Liver (tissue), 9 donors: ENCODE results near the gene ZNF722. TPM values are rescaled to one million over a fixed set of nuclear protein-coding genes. Genes with fewer than 3 reads are reported as not detected.

ENCODE experiments used
- DNase-seq: peaks from one replicate; pipeline ENCODE4 v3.0.0-alpha.2; 2017; ENCODE audit warnings: low spot score
- H3K27ac ChIP-seq, 2 donors: one replicate each; pipeline ENCODE4 v1.7.0; 2013; ENCODE audit warnings: inconsistent platforms in 2 of 2, low read length in 2 of 2, control low read depth in 1 of 2, low read depth in 1 of 2, mild to moderate bottlenecking in 1 of 2
- H3K27me3 ChIP-seq, 4 donors: one replicate each; pipeline versions ENCODE4 v1.6.1 to v1.7.0; 2013; ENCODE audit warnings: low read length in 3 of 4, inconsistent platforms in 1 of 4, mild to moderate bottlenecking in 1 of 4, moderate library complexity in 1 of 4; ENCODE audit not compliant: control insufficient read depth in 4 of 4, insufficient read depth in 4 of 4
- H3K36me3 ChIP-seq, 4 donors: one replicate each; pipeline versions ENCODE4 v1.6.1 to v1.7.0; 2013; ENCODE audit warnings: low read length in 3 of 4, mild to moderate bottlenecking in 3 of 4, low read depth in 1 of 4, moderate library complexity in 1 of 4; ENCODE audit not compliant: control insufficient read depth in 4 of 4, insufficient read depth in 3 of 4
- H3K4me1 ChIP-seq, 4 donors: one replicate each; pipeline versions ENCODE4 v1.6.1 to v1.7.0; 2013; ENCODE audit warnings: low read length in 3 of 4, mild to moderate bottlenecking in 3 of 4, moderate library complexity in 1 of 4; ENCODE audit not compliant: control insufficient read depth in 4 of 4, insufficient read depth in 4 of 4
- H3K4me3 ChIP-seq, 3 donors: one replicate each; pipeline versions ENCODE4 v1.6.1 to v1.7.0; 2013; ENCODE audit warnings: low read length in 3 of 3, control low read depth in 1 of 3, low read depth in 1 of 3, mild to moderate bottlenecking in 1 of 3
- H3K9ac ChIP-seq, 2 donors: one replicate each; pipeline ENCODE4 v1.7.0; 2013; ENCODE audit warnings: low read length in 2 of 2, mild to moderate bottlenecking in 2 of 2, moderate library complexity in 2 of 2, control low read depth in 1 of 2, low read depth in 1 of 2
- H3K9me3 ChIP-seq, 4 donors: one replicate each; pipeline versions ENCODE4 v1.6.1 to v1.7.0; 2013; ENCODE audit warnings: low read length in 3 of 4; ENCODE audit not compliant: control insufficient read depth in 4 of 4
- ATF3 ChIP-seq: IDR thresholded peaks from 2 replicates; pipeline ENCODE4 v1.6.1; 2016; ENCODE audit warnings: antibody characterized with exemption
- CTCF ChIP-seq: fragments of 150-350 bp; IDR thresholded peaks from 2 replicates; pipeline ENCODE4 v1.5.1; 2017; ENCODE audit warnings: improper control_type of control experiment, low read depth, low read length; ENCODE audit not compliant: missing input control
- EGR1 ChIP-seq, 2 donors: IDR thresholded peaks; 2 replicates each; pipeline ENCODE4 v1.6.1; 2016 to 2018; ENCODE audit warnings: antibody characterized with exemption in 2 of 2, low read depth in 2 of 2
- FOXA1 ChIP-seq: IDR thresholded peaks from 2 replicates; pipeline ENCODE4 v1.6.1; 2016; ENCODE audit warnings: antibody characterized with exemption
- FOXA2 ChIP-seq: IDR thresholded peaks from 2 replicates; pipeline ENCODE4 v1.6.1; 2016; ENCODE audit warnings: antibody characterized with exemption
- GABPA ChIP-seq, 2 donors: IDR thresholded peaks in 1 of 2; conservative IDR thresholded peaks in 1 of 2; 2 replicates each; pipeline ENCODE4 v1.6.1; 2016; ENCODE audit warnings: antibody characterized with exemption in 2 of 2, mild to moderate bottlenecking in 1 of 2, moderate library complexity in 1 of 2
- HNF4A ChIP-seq, 2 donors: conservative IDR thresholded peaks; 2 replicates each; pipeline ENCODE4 v1.6.1; 2016; ENCODE audit warnings: antibody characterized with exemption in 2 of 2, mild to moderate bottlenecking in 2 of 2
- HNF4G ChIP-seq: IDR thresholded peaks from 2 replicates; pipeline ENCODE4 v1.6.1; 2016; ENCODE audit warnings: antibody characterized with exemption
- MAX ChIP-seq: IDR thresholded peaks from 2 replicates; pipeline ENCODE4 v1.6.1; 2016; ENCODE audit warnings: antibody characterized with exemption
- NR2F2 ChIP-seq: IDR thresholded peaks from 2 replicates; pipeline ENCODE4 v1.6.1; 2016; ENCODE audit warnings: antibody characterized with exemption
- RAD21 ChIP-seq, 2 donors: IDR thresholded peaks; 2 replicates each; pipeline ENCODE4 v1.6.1; 2016; ENCODE audit warnings: antibody characterized with exemption in 2 of 2, mild to moderate bottlenecking in 2 of 2
- REST ChIP-seq: IDR thresholded peaks from 2 replicates; pipeline ENCODE4 v1.6.1; 2016; ENCODE audit warnings: antibody characterized with exemption, mild to moderate bottlenecking
- RXRA ChIP-seq, 2 donors: IDR thresholded peaks; 2 replicates each; pipeline ENCODE4 v1.6.1; 2017 to 2018; ENCODE audit warnings: antibody characterized with exemption in 2 of 2, mild to moderate bottlenecking in 1 of 2
- SP1 ChIP-seq: IDR thresholded peaks from 2 replicates; pipeline ENCODE4 v1.6.1; 2018; ENCODE audit warnings: antibody characterized with exemption, mild to moderate bottlenecking
- TAF1 ChIP-seq: conservative IDR thresholded peaks from 2 replicates; pipeline ENCODE4 v1.6.1; 2016; ENCODE audit warnings: antibody characterized with exemption, mild to moderate bottlenecking
- YY1 ChIP-seq: IDR thresholded peaks from 2 replicates; pipeline ENCODE4 v1.6.1; 2016; ENCODE audit warnings: antibody characterized with exemption, mild to moderate bottlenecking
- ZBTB33 ChIP-seq: IDR thresholded peaks from 2 replicates; pipeline ENCODE4 v1.6.1; 2016; ENCODE audit warnings: antibody characterized with exemption
- WGBS: extraction: QIAGEN DNeasy Blood & Tissue Kit; methylation state at CpG from one replicate; pipeline ENCODE4 v1.1.7; 2013; 5-methylcytosine and 5-hydroxymethylcytosine counted together
- polyA plus RNA-seq, 2 donors: library from polyadenylated mRNA; stranded (reverse) in 1 of 2; unstranded in 1 of 2; fragments of 200-250 nt in 1 of 2; fragments of >200 nt in 1 of 2; fragmentation: Nextera tagmentation in 1 of 2; extraction: Ambion mirVana in 1 of 2; gene quantifications; one replicate each; pipeline versions ENCODE4 v1.2.1 to v1.2.3, GENCODE V29; 2013 to 2015
- total RNA-seq, 2 donors: library from RNA; depleted of rRNA; stranded (reverse); fragments of >200 nt; gene quantifications; one replicate each; pipeline ENCODE4 v1.2.3, GENCODE V29; 2014
- donor health status: healthy.
- donor health status: healthy.
- donor health status: healthy.
- donor health status: healthy.
- donor health status: healthy.

Gene ZNF722
- total and polyA plus RNA-seq, 4 donors: not detected

GRCh38 chr7:64035388-64035787 lies 36.7 kb downstream of the ZNF722 start:
- 75% methylated on average over 3 of the region's 3 CpGs for WGBS
- TF ChIP-seq SP1 (no peak), HNF4A (conservative IDR thresholded peaks at IDR 0.05) (no peak), FOXA1 (no peak), MAX (no peak), RXRA (IDR thresholded peaks at IDR 0.05) (no peak), TAF1 (no peak), ATF3 (no peak), GABPA (IDR thresholded peaks at IDR 0.05 in 1 of 2, conservative IDR thresholded peaks at IDR 0.05 in 1 of 2) (no peak), EGR1 (IDR thresholded peaks at IDR 0.05; ENCODE audit: low read depth in 2 of 2) (no peak), HNF4G (no peak), CTCF (no peak), FOXA2 (no peak), YY1 (no peak)
- H3K9ac ChIP-seq: no peak overlapping the region
- no peak overlapping the region for H3K27ac ChIP-seq
- no peak overlapping the region for H3K4me3 ChIP-seq
- DNase-seq: no peak
- peaks cover 0 to 7% (median 2%) of the 10 kb centered on the region in 4 donors for H3K27me3 ChIP-seq
- no peaks in the 10 kb centered on the region for H3K36me3 ChIP-seq
- peaks cover 14 to 36% (median 21%) of the 10 kb centered on the region in 4 donors for H3K9me3 ChIP-seq
- no peaks in the 10 kb centered on the region for H3K4me1 ChIP-seq

GRCh38 chr7:64037095-64037494 lies 38.4 kb downstream of the ZNF722 start:
- Histone ChIP-seq H3K36me3 (no peaks in the 10 kb centered on the region), H3K4me1 (no peaks in the 10 kb centered on the region), H3K27ac (no peak overlapping the region), H3K27me3 (peaks cover 0 to 7% (median 2%) of the 10 kb centered on the region in 4 donors), H3K9me3 (peaks cover 14 to 38% (median 24%) of the 10 kb centered on the region in 4 donors), H3K4me3 (no peak overlapping the region), H3K9ac (no peak overlapping the region)
- no peak for DNase-seq
- WGBS: 17% methylated on average over 21 of the region's 21 CpGs
- TF ChIP-seq MAX: no peak
- no peak for TF ChIP-seq REST
- no peak for TF ChIP-seq CTCF
- TF ChIP-seq EGR1 (IDR thresholded peaks at IDR 0.05; ENCODE audit: low read depth in 2 of 2): no peak
- TF ChIP-seq NR2F2: no peak
- TF ChIP-seq RXRA (IDR thresholded peaks at IDR 0.05): no peak
- TF ChIP-seq HNF4A (conservative IDR thresholded peaks at IDR 0.05): no peak
- no peak for TF ChIP-seq YY1
- no peak for TF ChIP-seq FOXA2
- TF ChIP-seq HNF4G: no peak
- TF ChIP-seq ATF3: no peak
- TF ChIP-seq TAF1: no peak
- no peak for TF ChIP-seq ZBTB33
- no peak for TF ChIP-seq RAD21 (IDR thresholded peaks at IDR 0.05)
